Skin epidermis (tissue), 12 donors: Measurements from ENCODE around the gene LRRIQ1.
"Not testable (repeated sequence)": the region's sequence is repeated elsewhere in the genome, so short reads cannot be mapped to it uniquely, and the experiment has no call there.

Source experiments
- H3K27ac ChIP-seq, 21 experiments: fragments of 200-600 bp; sonication (generic) in 11 of 21; one replicate each; pipeline ENCODE4 v1.5.0; 2020; ENCODE audit warnings: mild to moderate bottlenecking in 3 of 21, inconsistent platforms in 2 of 21, moderate library complexity in 2 of 21
- H3K4me3 ChIP-seq, 7 experiments: fragments of 200-600 bp; sonication (generic) in 2 of 7; one replicate each; pipeline ENCODE4 v1.5.0; 2020; ENCODE audit warnings: inconsistent platforms in 2 of 7, mild to moderate bottlenecking in 2 of 7, moderate library complexity in 1 of 7

The LRRIQ1 gene

DNA sequence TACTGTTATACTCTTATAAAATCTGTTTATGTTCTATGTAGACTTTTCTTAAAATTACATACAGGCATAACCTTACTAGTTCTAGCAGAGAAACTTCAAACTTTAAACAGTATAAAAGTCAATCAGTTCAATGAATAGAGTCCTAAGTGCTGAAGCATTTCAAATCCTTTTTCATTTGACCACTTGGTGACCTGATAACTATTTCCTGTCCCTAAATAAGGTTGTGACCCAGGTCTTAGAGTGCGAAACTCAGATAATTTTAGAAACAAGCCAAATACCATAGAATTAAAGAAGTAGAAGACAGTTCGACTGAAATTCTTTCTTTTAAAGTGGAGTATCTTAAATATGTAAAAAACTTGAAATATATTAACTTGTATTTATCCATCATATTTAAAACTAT, 147.7 kb downstream of the LRRIQ1 start:
- H3K4me3 ChIP-seq = no peak overlapping the region
- no peak overlapping the region for H3K27ac ChIP-seq

DNA sequence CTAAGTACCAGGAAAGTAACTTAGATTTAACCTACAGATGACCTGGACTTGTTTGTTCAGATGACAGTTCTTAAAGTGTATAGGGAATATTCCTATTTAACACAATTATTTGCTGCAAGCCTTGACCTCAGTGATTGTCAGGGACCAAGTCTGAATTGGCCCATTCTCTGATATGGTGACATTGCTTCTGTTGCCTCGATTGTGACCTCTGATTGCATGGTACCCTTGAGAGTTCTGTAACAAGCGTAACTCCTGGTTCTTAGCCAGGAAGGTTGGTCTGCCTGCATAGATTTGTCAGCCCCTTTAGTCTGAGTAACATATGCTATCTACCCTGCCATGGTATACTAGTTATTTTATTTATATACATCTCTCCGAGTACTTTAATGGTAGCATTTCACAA, 150.1 kb downstream of the LRRIQ1 start:
- Histone ChIP-seq H3K27ac (no peak overlapping the region), H3K4me3 (no peak overlapping the region)

DNA sequence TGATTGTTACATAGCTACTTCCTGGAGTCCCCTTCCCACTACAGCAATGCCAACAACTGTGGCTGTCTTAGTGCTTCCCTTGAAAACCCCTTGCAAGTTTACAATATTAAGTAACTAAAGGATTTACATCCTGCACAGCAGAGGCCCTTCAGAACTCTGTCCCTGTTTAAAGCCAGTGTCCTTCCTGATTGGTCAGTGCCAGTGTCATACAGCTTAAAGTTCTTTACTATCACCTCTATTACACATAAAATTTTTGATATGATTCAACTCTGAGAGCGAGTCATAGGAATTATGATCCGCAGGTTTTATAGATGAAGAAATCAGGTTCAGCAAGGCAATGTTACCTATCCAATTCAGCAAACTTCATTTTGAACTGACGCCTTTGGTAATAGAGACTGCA, 152.5 kb downstream of the LRRIQ1 start:
- no peak overlapping the region for H3K4me3 ChIP-seq
- H3K27ac ChIP-seq = no peak overlapping the region

DNA sequence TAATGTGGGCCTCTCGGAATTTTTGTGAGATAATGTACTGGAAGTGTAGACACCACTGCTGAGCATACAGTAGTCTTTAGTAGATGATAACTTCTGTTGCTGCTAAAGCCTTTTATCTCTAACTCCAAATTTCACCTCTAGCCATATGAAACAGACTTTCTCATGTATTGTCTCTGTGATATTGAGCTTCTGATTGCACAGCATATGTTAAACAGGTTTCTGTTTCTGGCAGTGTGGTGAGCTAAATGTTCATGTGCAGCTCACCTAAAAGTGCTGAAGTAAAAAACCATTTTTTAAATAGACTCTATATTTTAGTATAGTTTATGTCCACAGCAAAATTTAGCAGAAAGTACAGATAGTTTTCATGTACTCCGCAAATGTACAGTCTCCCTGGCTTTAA, 154.6 kb downstream of the LRRIQ1 start:
- Histone ChIP-seq H3K4me3 (no peak overlapping the region), H3K27ac (no peak overlapping the region)

DNA sequence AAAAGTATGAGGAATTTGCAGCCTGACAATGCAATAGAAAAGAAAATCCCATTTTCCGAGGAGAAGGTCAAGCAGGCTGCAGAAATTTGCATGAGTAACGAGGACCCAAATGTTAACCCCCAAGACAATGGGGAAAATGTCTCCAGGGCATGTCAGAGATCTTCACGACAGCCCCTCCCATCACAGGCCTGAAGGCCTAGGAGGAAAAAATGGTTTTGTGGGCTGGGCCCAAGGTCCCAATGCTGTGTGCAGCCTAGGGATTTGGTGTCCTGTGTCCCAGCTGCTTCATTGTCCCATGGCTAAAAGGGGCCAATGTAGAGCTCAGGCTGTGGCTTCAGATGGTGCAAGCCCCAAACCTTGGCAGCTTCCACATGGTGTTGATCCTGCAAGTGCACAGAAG, 167.7 kb downstream of the LRRIQ1 start:
- not testable (repeated sequence) for H3K4me3 ChIP-seq, H3K27ac ChIP-seq

DNA sequence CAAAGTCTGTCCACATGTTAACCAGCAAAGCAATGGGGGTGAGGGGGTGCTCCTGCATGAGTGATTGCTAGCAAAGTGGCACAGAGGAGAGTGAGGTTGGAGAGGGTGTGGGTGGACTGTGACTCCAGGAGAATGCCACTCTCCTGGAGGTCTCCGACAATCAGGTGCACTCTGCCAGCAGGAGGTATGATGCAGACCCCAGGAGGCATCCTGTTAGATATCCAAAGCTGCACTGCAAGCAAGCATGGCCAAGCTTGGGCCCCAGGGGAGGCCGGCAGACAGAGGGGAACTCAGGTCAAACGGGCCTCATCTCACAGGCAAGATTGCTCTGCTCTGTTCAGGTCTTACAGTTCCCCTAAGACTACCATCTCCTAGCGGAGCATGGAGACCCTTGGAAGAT, 170.4 kb downstream of the LRRIQ1 start:
- Histone ChIP-seq H3K4me3 (no peak overlapping the region), H3K27ac (no peak overlapping the region)

DNA sequence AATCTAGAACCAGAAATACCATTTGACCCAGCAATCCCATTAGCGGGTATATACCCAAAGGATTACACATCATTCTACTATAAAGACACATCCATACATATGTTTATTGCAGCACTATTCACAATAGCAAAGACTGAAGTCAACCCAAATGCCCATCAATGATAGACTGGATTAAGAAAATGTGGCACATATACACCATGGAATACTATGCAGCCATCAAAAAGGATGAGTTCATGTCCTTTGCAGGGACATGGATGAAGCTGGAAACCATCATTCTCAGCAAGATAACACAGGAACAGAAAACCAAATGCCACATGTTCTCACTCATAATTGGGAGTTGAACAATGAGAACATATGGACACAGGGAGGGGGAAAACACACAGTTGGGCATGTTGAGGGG, 188.2 kb downstream of the LRRIQ1 start:
- not testable (repeated sequence) for H3K27ac ChIP-seq, H3K4me3 ChIP-seq

DNA sequence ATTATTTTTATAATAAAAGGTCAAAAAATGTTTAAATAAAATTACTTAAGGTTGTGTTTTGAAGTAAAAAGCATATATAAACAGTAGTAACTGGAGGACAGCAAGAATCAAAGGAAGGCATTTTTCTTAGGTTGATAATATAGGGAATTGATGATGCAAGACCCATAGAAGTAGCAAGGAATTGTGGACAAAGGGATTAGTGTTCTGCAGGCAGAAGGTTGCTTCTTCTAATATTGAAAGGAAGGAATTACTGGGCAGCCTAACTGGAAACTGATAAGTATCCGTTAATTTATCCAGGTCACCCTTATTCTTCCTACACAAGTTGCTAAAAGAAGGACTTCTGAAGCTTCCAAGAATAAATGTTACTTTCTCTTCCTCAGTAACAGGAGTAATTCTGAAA, 189.3 kb downstream of the LRRIQ1 start:
- H3K4me3 ChIP-seq = no peak overlapping the region
- no peak overlapping the region for H3K27ac ChIP-seq

DNA sequence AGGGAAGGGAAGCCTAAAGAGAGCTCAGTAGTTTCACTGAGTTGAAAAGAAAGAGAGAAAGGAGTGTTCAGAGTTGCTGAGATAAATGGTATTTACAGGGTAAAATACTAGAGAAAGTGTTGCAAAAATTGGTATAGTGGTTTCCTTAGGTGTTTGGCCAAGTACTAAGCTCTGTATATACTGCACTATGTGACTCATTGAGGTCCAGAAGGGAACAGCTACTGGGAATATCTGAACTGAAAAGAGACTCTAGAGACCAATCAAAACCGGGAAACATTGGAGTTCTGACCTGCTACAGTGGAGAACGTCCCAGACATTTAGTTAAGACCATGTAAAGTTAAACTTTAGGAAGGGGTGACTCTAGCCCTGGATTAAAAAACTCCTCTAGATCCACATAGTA, 201.2 kb downstream of the LRRIQ1 start:
- no peak overlapping the region for H3K27ac ChIP-seq
- H3K4me3 ChIP-seq = no peak overlapping the region

DNA sequence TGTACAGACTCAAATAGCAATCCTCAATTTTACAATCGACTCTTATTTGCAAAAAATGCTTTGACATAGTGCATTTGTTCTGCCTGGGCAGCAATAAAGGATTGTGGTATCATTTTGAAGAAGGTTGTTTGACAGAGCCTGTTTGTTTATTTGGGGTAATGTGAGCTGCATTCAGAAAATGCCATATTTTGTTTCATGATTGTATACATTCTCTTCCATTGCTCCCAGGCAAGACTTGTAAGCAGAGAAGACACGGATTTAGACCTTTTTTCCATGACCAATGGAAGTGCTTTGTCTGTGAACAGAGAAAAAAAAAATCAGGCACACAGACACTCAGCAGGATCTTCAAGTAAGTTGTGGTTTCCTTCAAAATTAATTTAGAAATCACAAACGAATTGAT, 208.4 kb downstream of the LRRIQ1 start:
- no peak overlapping the region for H3K27ac ChIP-seq

DNA sequence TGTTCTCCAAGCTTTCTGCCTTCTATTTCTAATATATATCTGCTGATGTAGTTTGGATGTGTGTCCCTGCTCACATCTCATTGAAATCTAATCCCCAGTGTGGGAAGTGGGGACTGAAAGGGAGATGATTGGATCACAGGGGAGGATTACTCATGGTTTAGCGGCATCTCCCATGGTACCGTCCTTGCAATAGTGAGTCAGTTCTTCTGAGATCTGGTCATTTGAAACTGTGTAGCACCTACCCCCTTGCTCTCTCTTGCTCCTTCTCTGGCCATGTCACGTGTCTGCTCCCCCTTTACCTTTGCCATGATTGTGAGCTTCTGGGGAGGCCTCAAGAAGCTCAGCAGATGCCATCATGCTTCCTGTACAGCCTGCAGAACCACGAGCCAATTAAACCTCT, 217.7 kb downstream of the LRRIQ1 start:
- H3K4me3 ChIP-seq = no peak overlapping the region
- H3K27ac ChIP-seq = no peak overlapping the region

More for the DNA sequence above, 208.4 kb downstream of the LRRIQ1 start:
- H3K4me3 ChIP-seq = no peak overlapping the region

DNA sequence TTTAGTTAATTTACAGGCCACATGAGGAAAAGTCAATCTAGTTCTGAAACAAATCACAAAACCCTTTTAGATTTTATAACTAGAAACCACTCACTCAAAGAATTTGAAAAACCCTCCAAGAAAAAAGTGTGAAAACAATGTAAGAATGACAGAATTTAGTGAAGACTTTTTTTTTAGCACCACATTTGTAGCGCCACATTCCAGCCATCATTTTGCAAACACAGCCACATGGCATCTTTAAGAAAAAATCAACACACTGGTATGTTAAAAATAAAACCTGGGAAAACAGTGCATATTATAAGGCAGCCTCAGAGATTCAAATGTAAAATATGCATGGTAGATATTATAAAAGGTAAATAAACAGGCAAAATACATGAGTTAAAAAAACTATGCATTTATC, 221.5 kb downstream of the LRRIQ1 start:
- H3K4me3 ChIP-seq = no peak overlapping the region
- no peak overlapping the region for H3K27ac ChIP-seq

DNA sequence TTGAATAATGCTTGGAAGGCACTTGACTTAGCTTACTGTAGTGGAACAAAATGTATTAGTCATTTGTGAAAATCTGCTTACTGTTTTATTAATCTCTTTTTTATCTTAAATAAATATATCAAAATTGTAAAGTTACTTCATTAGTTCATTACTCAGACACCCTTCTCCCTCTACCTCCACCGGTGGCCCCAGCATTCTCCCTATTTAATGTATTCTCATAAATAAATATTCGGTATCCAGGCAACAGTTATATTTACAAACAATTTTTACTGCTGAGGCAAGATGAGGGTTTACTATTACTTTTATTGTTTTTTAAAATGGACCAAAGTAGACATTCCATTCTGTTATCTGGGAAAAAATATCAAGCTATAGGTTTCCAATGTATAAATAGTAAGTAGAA, 224.3 kb downstream of the LRRIQ1 start:
- H3K4me3 ChIP-seq = no peak overlapping the region

DNA sequence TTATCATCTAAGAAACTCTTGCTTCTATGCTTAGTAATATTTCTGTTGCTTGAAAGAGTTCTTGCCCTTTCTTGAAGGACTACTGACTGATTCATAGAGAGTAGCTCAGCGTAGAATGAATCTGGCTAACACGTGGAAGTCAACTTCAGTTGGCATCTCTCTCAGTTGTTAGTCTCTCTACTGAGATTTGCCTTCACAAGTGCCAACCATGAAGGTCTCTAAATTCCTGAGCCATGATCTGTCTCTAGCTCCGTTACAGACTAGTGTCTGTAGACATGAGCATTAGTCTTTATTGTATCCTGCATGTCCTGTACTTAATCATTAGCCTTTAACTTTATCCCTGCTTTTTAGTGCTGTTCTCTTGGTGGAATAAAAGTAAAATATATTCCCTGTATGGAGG, 224.7 kb downstream of the LRRIQ1 start:
- no peak overlapping the region for H3K27ac ChIP-seq
- H3K4me3 ChIP-seq = no peak overlapping the region

More for the DNA sequence above, 224.3 kb downstream of the LRRIQ1 start:
- no peak overlapping the region for H3K27ac ChIP-seq

DNA sequence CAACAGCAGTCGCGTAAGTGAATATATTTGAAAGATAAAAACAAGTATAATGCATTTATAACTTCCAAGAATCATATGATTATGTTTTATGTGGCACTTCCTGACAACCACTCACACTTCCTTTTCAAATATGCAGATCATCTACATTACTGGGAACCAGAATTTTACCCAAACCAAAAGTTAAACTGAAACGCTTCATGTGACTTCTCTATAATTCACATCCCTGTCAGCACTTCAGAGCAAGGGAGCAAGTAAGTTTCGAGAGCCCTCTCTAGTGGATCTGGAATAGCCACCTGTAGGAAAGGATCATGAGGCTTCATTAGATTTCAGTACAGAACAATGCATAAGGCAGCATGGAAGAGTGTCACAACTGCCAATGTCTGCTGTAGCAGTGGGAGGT, 230.2 kb downstream of the LRRIQ1 start:
- no peak overlapping the region for H3K27ac ChIP-seq
- no peak overlapping the region for H3K4me3 ChIP-seq

DNA sequence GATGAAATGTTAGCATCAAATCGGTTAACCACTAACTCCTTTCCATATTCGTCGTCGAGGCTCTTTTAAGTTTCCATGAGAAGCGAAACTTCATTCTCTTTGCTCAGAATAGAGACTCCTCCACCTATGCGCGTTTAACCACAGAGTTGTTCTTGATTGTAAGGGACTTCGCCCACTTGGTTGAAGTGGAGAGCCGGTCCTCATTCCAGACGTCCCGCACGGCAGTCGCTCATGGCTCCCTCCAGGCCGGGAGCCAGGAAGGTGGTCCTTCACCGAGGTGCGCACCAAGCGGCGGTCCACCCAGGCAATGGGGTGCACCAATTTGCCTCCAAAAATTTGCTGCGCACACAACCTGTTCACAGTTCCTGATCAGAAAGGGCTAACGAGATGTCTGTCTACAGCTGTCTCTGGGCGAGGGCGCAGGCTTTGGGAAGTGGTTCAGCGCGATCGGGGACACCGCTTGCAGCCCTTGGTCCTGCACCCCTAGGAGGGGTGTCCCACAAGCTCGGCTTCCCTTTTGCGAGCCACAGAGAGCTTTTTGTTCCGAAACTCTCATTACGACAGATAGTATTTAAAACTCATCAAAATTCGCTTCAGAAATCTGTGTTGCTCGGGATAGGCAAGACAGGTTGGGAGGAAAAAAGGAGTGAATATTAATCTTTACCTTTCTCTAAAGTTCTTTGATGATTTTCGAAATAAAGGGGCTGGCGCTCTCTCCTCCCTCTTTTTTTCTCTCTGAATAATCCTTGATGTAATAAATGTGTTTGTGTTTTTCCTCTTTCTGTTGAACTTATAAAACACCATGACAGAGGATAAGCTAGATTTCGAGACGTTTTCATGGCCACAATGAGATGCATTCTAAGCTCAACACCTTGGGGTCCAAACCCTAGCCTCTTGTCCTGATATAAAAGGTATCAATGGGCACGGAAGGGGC, 237.5 kb downstream of the LRRIQ1 start:
- Histone ChIP-seq H3K27ac (no peak overlapping the region), H3K4me3 (no peak overlapping the region)

DNA sequence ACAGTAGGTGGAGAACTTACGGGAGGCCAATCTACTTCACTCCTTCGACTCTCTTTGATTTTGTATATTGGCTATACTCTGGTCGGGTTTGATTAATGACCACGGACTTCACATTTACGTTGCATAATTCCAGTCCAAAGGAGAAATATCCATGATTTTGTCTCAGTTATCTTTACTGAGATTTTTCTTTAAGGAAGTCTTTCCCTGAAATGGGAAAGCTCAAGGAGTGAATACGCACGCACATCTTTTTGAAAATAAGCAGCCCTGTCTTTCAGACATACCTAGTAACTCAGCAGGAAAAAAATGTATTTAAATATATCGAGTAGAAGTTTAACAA, 238.1 kb downstream of the LRRIQ1 start:
- no peak overlapping the region for H3K27ac ChIP-seq
- H3K4me3 ChIP-seq = no peak overlapping the region

DNA sequence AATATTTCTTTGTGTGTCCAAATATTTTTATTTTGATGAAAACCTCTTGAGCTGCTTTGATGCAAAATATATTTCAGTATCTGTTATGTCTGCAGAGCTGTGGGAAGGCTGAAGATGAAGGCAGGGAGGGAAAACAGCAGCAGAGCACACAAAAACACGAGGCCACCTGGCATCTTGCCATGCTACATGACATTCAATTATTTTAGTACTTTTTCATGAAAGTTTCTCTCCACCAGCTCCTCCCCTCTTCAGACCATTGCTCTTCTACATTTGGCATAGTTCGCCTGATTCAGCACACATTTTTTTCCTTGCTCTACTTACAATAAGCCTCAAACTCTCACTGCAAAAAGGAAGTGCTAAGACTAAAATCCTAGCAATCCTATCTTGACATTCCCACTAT, 239.2 kb downstream of the LRRIQ1 start:
- Histone ChIP-seq H3K27ac (no peak overlapping the region), H3K4me3 (no peak overlapping the region)

DNA sequence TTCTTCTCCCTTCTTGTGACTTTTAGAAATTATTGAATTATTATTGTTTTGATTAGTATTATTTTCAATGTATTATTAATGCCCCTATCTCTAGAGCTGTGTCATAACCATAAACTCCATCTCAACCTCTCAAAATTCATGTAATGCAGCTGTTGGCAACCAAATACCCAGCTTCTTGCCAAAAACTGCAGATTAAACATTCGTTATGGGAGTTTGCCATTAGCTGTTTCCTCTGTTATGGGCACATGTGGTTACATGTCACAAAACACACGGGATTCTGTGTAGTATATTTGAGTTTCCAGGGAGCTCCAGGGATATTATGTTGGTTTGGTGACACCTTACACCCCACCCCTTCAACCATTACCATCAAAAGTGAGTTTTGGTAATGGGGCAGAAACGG, 241.0 kb downstream of the LRRIQ1 start:
- no peak overlapping the region for H3K27ac ChIP-seq

DNA sequence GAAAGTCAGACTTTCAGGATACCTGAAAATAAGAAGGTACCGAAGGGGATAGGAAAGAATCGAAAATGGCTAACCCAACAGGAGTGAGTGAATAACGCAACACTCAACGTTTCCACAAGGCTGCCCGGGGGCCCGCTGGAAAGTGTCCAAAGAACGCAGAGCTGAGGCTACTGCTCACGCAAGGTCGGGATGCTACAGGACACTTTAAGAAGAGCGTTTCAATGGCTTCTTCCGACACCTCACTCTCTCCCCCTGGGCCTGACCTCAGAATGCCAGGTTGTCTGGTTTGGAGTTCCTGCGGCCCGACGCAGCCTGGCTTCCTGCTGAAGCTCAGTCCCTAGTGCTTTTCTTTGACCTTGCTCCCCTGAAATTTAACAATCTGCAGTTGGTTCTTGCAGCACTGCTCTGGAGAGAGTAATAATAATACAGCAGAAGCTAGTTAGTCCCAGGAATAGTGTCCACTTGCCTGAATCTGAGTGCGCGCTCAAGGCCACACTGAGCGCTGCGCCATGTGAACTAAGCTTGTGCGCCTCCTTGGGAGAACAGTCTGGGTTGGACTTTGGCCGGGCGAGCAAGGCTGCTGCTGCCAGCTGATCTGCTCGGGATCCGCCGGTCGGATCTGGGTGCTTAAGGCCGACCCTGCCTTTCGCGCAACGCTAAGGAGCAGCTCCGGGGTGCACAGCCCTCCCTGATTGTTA, 241.9 kb downstream of the LRRIQ1 start:
- Histone ChIP-seq H3K27ac (peak overlapping the region in 1 of 21 experiments; percentile 49), H3K4me3 (no peak overlapping the region)

More for the DNA sequence above, 241.0 kb downstream of the LRRIQ1 start:
- no peak overlapping the region for H3K4me3 ChIP-seq
